DMS153 treated with DMSO at 0.1 percent for 48 hours (cell line): Measurements from ENCODE around the gene DIP2C.
"Not testable (repeated sequence)": the region's sequence is repeated elsewhere in the genome, so short reads cannot be mapped to it uniquely, and the experiment has no call there.

Experiments used
- DNase-seq: peaks from one replicate; lab custom pipeline; 2025; ENCODE audit not compliant: unreplicated experiment; lab: John Stamatoyannopoulos, UW

Gene DIP2C

DNA sequence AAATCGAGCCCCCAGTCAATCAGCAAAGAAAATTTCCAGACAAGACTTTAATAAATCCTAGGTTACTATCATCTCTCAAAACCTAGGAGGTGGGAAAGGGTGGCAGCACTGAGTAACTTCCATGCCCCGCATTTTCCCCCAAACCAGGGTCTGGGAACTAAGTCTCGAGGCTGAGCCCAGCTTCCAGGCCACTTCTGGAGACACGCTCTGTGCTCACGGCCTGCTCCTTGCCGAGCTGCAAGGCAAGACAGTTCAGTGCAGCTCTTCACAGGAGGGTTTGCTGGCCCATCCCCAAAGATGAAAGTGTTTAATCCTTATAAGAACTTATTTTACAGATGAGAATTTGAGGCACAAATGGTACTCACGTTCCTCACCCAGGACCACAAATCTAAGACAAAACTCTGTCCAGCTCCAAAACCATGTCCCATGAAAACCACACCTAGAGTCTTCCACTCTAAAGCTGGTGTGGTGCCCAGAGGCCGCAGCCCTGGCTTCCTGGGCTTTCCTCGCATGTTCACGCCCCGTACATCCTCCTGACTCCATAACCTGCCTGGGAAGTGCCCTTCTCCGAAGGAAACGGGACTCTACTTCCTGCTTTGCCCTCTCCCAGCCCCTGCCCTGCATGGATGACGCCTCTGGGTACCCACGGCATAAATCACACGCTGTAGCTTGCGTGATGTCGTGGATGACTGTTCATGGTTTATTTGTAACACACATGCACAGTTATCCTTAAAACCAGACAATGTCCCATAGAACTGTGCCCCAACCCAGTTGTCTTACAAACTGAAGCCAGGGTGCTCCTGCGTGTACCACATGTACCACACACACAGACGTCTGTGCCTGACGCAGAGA, 201.2 kb downstream of the DIP2C start:
- no peak for DNase-seq

DNA sequence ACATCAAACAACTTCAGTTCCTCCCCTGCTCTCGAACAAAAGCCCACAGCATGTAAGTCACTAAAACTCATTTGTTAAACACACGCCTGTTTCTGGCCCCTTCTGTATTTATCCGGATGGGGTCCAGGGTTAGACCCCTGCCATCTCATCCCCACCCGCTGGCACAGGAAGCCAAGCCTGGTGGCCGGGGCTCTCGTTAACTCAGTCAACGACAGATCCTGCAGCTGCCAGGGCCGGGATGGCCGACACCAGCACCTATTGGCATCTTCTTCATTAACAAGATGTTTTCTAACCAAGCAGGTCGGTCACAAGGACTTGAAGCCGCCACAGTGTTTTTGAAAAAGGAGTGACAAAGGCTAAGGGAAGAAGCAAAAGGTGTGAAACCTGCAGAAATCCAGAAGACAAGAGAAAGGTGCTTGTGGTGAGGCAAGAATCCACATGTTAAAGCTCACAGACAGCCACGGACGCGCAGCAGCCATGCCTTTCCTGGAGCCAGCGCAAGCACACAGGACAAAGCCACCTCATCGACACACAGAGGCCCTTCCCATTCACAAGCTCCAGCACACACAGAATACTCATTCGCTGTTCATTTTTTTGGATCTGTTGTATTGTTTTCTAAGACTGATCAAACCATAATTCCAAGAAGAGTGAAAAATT, 202.7 kb downstream of the DIP2C start:
- peak; percentile 0 for DNase-seq

DNA sequence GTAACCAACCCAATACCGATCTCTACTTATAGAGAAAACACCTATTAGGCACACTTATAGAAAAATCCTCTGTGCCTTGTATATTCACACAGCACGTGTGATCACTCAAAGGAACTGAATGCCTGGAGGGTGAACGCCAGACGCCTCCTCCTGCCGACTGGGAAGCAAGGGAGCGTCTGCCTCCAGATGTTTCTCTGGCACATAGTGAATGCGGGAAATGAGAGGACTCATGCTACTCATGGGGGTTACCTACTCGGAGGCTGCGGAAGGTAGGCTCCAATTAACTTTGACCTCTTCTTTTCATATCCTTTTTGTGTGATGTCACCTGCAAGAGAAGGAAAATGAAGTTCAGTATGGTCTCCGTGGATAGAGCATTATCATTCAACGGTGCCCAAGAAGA, 203.3 kb downstream of the DIP2C start:
- no peak for DNase-seq

DNA sequence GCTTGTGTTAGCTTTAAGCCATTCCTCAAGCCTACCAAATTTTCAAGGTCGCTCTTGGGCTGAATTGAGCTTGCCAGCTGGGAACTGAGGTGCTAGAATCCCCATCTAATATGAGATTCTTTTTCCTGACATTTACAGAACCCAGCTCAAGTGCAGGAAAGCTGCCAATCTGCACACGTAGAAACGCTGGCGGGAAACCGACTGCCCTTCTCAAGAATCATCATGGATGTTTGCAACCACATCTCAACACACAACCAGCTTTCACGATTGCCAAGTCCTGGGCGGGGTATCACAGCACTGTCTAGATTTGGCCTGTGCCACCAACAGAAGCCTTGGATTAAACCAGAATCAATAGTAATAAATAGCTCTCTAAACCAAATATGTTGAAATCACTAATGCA, 203.7 kb downstream of the DIP2C start:
- no peak for DNase-seq

DNA sequence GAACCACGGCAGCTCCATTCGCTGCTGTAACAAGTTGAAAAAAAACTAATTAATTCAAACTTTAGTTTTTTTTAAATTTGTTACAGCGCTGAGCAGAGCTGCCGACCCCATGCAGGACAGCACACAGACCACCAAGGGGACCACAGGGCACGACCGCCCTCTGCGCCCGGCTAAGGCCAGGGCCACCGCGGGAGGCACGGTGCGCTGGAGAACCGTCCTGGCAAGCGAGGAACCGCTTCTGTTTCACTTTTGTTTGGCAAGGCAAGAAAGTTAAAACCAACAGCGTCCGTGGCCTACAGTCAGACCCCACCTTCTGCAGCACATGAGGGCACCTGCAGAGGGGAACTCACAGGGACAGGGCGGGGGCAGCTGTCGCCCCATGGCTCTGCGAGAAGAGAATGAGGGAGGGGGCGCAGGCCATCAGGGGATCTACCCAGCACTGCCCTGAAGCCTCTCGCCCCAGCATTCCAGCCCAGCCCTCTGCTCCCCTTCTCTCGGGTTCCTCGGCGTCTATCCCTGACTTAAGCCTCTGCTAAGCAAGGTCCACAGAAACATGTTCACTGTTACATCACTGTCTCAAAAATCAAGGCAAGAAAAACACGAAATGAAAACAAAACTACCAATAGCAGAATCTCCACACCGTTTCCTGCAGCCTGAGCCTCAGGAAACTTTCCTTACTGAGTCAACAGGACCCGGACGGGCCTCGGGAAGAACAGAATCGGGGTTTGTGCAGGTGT, 204.4 kb downstream of the DIP2C start:
- no peak for DNase-seq

DNA sequence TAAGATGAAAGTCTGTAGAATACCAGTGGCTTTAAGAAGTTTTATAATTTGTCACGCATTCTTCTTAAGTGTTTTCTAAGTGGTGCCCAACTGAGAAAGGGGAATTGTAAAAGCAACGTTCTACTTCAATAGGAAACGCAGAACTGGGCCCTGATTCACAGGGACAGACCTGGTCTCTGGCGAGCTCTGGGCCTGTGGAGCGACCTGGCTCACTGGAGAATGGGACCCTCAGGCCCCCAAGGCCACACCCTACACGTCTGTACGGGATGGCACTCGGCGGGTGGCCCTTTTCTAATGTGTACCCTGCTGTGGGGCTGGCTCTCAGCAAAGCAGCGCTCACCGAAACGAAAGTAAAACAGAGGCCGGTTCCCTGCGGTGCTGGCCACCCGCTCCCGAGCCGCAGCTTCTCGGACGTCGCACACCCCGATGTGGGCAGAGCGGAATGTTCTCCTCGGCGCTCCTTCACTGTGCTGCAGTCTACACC, 205.0 kb downstream of the DIP2C start:
- DNase-seq: peak; percentile 8

DNA sequence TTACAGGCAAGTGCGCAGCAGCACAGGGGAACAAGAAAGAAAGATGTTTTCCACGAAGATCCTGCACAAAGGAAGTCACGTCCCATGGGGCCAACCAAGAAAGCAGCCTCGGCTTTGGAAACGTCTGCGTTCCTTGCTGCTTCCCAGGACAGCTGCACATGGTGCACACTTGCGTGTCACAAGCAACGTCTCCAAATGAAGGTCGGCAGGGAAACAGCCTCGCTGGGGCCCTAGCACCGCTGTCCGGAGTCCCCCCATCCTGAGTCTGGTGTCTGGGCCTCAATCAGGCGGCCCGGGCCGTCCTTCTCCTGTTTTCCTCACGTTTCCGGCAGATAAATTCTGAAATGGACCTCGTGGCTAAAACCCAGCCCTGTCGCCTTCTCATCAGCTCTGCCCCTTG, 206.2 kb downstream of the DIP2C start:
- no peak for DNase-seq

DNA sequence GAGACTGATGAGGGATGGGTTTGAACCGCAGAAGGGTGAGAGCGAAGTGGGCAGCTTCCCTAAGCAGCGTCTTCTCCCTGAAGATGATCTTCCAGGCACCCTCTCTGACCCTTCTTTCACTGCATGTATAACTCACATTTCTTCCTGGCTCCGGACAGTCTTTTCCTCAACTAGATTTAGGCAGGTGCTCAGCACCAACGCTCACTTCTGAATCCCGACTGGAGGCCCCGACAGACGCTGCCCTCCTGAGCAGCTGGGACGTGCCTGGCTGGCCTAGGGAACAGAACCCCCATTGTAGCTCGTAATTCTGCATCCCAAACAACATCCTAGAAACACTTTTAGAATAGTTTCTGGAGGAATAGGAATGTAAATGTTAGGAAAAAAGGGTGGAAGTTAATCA, 206.6 kb downstream of the DIP2C start:
- no peak for DNase-seq

DNA sequence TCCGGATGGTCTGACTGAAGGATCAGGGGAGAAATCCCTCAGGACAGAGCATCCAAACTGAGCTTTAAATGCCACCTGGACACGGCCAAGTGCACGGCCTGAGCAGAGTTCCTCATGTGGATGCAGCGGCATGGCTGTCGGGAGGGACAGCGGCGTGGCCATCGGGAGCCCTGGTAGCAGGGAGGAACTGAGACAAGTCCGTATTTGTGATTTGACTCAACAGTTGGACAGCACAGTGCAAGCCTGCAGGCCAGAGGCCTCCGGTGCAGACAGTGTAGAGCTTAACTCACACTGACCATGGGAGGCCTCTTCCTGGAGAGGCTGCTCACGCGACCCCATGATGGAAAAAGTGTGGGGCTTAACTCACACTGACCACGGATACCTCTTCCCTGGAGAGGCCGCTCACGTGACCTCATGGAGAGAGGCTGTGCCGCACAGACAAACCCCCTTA, 207.4 kb downstream of the DIP2C start:
- DNase-seq: no peak

DNA sequence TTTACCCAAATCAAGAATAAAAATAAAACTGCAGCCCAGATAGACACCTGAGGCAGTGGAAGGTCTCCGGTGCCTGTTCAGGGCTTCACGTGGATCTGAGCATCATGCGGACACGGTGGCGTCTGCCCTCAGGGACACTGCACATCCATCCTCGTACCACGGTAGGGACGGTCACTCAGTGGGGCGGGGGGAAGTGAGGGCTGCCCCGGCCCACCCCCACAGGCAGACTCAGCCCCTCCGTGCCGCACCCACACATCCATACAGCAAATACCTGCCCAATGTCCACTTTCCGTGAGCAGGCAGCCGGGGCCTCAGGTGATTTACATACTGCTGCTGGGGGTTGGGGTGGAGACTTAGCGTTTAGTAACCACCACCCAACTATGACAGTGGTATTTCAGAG, 207.8 kb downstream of the DIP2C start:
- DNase-seq: no peak

DNA sequence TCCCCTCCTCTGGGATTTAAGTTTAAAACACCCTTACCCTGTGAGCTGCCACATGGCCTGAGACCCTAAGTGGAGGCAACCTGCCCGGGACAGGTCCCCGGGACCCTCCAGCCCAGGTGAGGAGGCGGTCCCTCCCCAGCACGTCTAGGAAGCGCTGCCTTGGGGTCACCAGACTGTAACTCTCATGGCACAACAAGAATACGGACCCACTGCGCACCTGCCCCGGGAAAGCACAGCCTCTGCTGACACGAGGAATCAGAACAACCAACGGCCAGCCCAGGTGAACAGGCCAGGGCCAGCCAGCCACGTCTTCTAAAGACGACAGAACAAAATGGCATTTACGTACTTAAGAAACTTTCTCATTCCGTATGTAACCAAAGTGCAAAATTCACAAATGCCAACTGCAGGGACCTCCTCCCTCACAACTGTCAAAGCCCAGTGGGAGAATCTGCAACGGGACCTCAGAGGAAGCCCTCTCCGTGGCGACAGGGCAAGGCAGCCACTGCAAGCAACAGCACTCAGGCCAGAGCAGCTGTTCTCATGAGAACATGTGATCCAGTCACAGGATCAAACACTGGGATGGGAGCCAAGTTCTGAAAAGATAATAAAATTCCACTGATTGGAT, 208.4 kb downstream of the DIP2C start:
- peak; percentile 2 for DNase-seq

DNA sequence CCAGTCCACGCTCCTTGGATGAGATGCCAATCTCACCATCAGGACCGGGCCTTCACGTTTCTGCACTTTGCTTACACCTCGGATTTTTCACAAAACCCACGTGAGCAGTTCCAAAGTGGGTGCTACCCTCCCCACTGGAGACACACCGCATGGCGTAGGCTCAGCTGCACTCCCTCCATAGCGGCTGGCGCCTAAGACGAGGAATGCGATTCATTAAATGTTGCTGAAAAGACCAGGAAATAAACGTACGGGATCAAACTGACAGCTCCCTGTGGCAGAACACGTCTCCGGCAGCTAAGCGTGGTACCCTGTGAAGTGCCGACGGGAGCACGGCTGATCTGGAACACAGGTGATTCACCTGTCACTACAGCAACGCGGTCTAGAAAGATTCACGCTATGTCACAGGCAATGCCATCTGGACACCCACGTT, 209.0 kb downstream of the DIP2C start:
- no peak for DNase-seq

DNA sequence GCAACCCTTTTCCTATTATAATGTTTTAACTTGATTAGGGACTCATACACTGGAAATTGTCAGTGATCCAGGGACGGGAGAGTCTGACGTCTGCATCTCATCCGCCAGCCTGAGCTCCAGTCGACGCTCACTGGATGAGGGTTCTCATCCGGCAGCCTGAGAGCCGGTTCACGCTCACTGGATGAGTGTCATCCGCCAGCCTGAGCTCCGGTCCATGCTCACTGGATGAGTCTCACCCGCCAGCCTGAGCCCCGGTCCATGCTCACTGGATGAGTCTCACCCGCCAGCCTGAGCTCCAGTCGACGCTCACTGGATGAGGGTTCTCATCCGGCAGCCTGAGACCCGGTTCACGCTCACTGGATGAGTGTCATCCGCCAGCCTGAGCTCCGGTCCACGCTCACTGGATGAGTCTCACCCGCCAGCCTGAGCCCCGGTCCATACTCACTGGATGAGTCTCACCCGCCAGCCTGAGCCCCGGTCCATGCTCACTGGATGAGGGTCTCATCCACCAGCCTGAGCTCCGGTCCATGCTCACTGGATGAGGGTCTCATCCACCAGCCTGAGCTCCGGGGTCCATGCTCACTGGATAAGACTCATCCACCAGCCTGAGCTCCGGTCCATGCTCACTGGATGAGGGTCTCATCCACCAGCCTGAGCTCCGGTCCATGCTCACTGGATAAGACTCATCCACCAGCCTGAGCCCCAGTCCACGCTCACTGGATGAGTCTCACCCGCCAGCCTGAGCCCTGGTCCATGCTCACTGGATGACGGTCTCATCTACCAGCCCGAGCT, 209.6 kb downstream of the DIP2C start:
- DNase-seq: not testable (repeated sequence)

DNA sequence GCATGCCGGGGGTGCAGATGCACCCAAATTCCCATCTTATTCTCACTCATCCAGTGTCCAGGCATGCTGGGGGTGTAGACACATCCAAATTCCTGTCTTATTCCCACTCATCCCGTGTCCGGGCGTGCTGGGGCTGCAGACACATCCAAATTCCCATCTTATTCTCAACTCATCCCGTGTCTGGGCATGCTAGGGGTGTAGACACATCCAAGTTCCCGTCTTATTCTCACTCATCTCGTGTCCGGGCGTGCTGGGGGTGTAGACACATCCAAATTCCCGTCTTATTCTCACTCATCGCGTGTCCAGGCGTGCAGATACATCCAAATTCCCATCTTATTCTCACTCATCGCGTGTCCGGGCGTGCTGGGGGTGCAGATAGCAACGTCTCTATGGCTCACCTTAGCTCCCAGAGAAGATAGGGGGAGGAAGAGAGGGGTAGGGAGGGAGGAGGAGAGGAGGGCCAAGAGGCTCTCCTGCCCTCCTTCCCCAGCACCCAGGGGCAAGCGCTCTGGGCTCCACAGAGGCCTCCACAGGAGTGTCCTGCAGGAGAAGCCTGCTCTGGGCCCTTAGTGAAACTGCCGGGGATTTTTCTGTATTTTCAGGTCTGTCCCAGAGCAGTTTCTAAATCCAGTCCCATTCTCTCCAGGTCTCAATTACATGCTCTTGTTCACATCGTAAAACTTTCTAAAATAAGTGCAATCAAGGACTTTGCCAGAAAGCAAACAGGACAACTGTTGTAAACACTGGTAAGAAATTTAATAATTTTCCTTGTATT, 210.8 kb downstream of the DIP2C start:
- DNase-seq: no peak

DNA sequence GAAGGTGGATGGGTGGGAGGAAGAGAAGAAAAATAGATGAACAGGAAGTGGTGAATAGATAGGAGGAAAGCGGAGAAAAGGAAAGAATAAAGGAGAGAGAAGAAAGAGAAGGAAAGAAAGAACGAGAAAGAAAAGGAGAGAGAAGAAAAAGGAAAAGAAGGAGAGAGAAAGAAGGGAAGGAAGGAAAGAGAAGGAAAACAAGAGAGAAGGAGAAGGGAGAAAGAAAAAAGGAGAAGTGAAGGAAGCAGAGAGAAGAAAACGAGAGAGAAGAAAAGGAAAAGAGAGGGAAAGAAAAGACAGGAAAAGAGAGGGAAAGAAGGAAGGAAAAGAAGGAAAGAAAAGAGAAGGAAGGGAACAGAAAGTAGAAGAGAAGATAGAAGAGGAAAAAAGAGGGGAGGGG, 211.8 kb downstream of the DIP2C start:
- DNase-seq: no peak

DNA sequence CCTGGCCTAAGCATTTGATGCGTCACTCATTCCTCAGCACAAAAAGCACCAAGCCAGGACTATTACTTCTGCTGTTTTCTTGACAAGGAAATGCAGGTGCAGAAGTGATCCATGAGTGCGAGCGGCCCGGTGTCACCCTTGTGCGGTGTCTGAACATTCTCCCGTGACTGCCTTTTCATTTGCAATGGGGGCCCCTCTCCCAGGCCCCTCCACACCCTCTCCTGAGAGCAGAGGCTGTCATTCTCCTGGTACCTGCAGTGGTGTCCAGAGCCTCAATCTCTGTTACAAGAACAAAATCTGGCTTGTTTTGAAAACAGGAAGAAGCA, 213.1 kb downstream of the DIP2C start:
- no peak for DNase-seq

DNA sequence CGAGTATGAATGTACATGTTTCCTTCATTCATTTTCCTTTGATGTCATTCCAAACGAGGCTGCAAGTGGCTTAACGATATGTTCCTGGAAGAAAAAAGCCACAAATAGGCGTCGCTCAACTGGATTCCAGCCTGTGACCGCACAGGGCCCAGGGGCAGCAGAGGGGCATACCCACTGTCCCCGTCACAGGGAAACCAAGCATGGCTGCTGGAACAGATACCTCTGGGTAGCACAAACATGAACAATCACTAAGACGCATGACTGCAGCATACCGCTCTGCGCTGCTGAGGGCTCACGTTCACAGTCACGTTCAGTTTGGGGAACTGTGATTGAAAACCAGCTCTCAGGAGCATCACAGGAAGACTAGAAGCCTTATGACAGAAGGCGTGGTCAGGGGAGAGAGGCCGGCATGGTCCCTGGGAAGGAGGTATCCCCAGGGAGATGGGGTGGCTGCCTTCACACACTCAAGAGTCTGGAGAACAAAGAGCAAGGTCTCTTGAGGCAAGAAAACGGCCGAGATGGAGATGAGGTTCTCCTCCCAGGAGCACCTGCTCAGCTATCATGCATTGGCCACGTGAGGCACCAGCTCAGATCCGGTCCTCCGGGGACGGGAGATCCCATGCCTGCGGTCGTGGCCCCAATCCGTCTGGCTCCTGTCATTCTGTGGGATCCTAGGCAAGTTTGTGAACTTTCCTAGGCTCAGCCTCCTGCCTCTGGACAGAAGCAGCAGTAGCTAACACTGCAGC, 213.6 kb downstream of the DIP2C start:
- no peak for DNase-seq

DNA sequence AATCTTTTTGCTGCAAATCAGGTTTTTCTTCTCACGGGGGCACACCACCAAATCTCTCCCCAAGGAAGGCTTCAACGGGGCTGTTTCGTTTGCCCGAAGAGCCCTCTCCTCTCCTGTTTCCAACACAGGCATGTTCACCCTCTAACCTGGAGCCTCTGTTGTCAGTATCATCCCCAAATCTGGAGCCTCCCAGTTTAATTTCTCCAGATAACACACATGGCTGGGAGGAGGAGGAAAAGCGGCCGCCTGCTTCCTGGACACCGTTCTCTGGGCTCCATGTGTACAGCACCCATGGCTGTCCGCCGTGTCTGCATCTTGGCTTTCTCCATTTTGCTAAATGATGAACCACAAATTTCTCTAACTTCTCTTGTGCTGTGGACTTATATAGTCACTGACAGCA, 214.5 kb downstream of the DIP2C start:
- DNase-seq: no peak

DNA sequence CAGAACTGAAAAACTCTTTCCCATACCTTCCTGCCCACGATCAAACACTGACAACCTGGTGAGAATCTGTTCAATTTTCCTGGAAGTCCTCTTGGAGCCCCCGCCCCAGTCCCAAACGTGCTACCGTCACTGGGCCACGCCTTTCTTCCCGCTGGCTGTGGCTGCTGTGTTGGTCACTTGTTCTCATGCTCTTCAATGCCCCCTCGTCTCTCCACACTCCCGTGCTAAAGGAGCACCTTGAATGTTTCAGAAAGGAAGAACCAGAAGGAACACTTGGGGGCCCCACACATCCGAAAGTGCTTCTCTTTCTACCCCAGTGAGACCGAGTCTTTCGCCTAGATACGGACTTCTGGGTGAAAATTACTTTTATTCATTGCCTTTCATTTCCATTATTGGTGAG, 215.1 kb downstream of the DIP2C start:
- no peak for DNase-seq
